Keratinocyte (primary cell): Measurements from ENCODE around the gene TBCD. TPM values are rescaled to one million over a fixed set of nuclear protein-coding genes. Genes with fewer than 3 reads are reported as not detected.

Experiments used
- DNase-seq: peaks from one replicate; pipeline ENCODE4 v3.0.0-alpha.2; 2011; ENCODE audit warnings: low read depth, missing footprints, low spot score
- FAIRE-seq: peaks from 2 replicates; lab custom pipeline; 2011; peaks lifted over from hg19 to GRCh38; lab: Jason Lieb, UNC
- H2AFZ ChIP-seq: 2 replicates; pipeline ENCODE4 v1.6.0; 2012; ENCODE audit warnings: low read length, control low read depth, inconsistent platforms; ENCODE audit not compliant: control insufficient read depth
- H3K27ac ChIP-seq: 2 replicates; pipeline ENCODE4 v1.5.1; 2011; ENCODE audit warnings: low read length; ENCODE audit not compliant: control insufficient read depth, insufficient read depth
- H3K27me3 ChIP-seq: 3 replicates; pipeline ENCODE4 v1.6.0; 2011; ENCODE audit warnings: low read length; ENCODE audit not compliant: control insufficient read depth, insufficient read depth; ENCODE audit errors: extremely low read depth
- H3K36me3 ChIP-seq, 2 experiments: 2 replicates in 1 of 2; 3 replicates in 1 of 2; pipeline ENCODE4 v1.5.1; 2011; ENCODE audit warnings: low read length in 2 of 2, mild to moderate bottlenecking in 1 of 2; ENCODE audit not compliant: control insufficient read depth in 2 of 2, insufficient read depth in 2 of 2; ENCODE audit errors: extremely low read depth in 1 of 2
- H3K4me1 ChIP-seq: 3 replicates; pipeline ENCODE4 v1.5.1; 2011; ENCODE audit warnings: low read length; ENCODE audit not compliant: control insufficient read depth, insufficient read depth; ENCODE audit errors: extremely low read depth
- H3K4me2 ChIP-seq: 3 replicates; pipeline ENCODE4 v1.6.0; 2011; ENCODE audit warnings: low read depth, low read length; ENCODE audit not compliant: control insufficient read depth, insufficient read depth; ENCODE audit errors: extremely low read depth
- H3K4me3 ChIP-seq, 3 experiments: fragments of 200-600 bp in 1 of 3; sonication (generic) in 1 of 3; 2 replicates in 2 of 3; 3 replicates in 1 of 3; pipeline ENCODE4 v1.5.1; 2011 to 2016; ENCODE audit warnings: low read length in 3 of 3, mild to moderate bottlenecking in 3 of 3, control low read depth in 2 of 3, inconsistent platforms in 1 of 3, low read depth in 1 of 3, mixed read lengths in 1 of 3, mixed run types in 1 of 3, moderate library complexity in 1 of 3; ENCODE audit not compliant: control insufficient read depth in 2 of 3, insufficient read depth in 2 of 3; ENCODE audit errors: extremely low read depth in 1 of 3
- H3K79me2 ChIP-seq: 2 replicates; pipeline ENCODE4 v1.6.0; 2012; ENCODE audit warnings: low read length; ENCODE audit not compliant: control insufficient read depth, insufficient read depth
- H3K9ac ChIP-seq: 3 replicates; pipeline ENCODE4 v1.6.0; 2011; ENCODE audit warnings: low read length; ENCODE audit not compliant: control insufficient read depth, insufficient read depth; ENCODE audit errors: extremely low read depth
- H3K9me1 ChIP-seq: 3 replicates; pipeline ENCODE4 v1.6.0; 2011; ENCODE audit warnings: low read length; ENCODE audit not compliant: control insufficient read depth, insufficient read depth; ENCODE audit errors: extremely low read depth
- H3K9me3 ChIP-seq: 2 replicates; pipeline ENCODE4 v1.5.1; 2012; ENCODE audit warnings: low read depth, low read length; ENCODE audit not compliant: control insufficient read depth
- H4K20me1 ChIP-seq: 3 replicates; pipeline ENCODE4 v1.6.0; 2011; ENCODE audit warnings: low read length; ENCODE audit not compliant: control insufficient read depth, insufficient read depth; ENCODE audit errors: extremely low read depth
- EZH2 ChIP-seq: IDR thresholded peaks from one replicate; pipeline ENCODE4 v1.6.1; 2012; ENCODE audit warnings: inconsistent platforms, mild to moderate bottlenecking, low read length, moderate library complexity
- dilution Hi-C: fragments of 300-500 bp; cut with MboI; formaldehyde crosslinking; loops from one replicate; pipeline ENCODE4 v1.7.0; 2020; ENCODE audit warnings: low sequenced_read_pairs; ENCODE audit not compliant: extremely low pct_ligation_motif_present
- polyA plus RNA-seq, 5 experiments: library from polyadenylated mRNA; depleted of rRNA in 3 of 5; stranded (reverse) in 3 of 5; stranded (forward) in 1 of 5; unstranded in 1 of 5; fragments of >200 nt; gene quantifications; 1 replicate in 1 of 5; 2 replicates in 3 of 5; 3 replicates in 1 of 5; pipeline versions ENCODE4 v1.2.1 to v1.2.3, GENCODE V29; 2011 to 2012; ENCODE audit warnings: missing spikeins in 2 of 5, low read depth in 1 of 5, low replicate concordance in 1 of 5
- TF ChIP-seq, protein P1 (sequence below), 3 experiments: IDR thresholded peaks in 1 of 3; conservative IDR thresholded peaks in 1 of 3; optimal IDR thresholded peaks in 1 of 3; 2 replicates in 2 of 3; 3 replicates in 1 of 3; pipeline versions ENCODE3 to v1.5.1; 2011; ENCODE audit warnings: low read length in 3 of 3, mild to moderate bottlenecking in 3 of 3, moderate library complexity in 2 of 3, control low read depth in 1 of 3, inconsistent platforms in 1 of 3; ENCODE audit not compliant: insufficient read depth in 2 of 3; ENCODE audit errors: extremely low read depth in 1 of 3

The TBCD gene
- polyA plus RNA-seq, 1 donor (not counting 4 experiments of a cell fraction or from before 2014, with no cell fraction given) = 36.2 TPM

DNA sequence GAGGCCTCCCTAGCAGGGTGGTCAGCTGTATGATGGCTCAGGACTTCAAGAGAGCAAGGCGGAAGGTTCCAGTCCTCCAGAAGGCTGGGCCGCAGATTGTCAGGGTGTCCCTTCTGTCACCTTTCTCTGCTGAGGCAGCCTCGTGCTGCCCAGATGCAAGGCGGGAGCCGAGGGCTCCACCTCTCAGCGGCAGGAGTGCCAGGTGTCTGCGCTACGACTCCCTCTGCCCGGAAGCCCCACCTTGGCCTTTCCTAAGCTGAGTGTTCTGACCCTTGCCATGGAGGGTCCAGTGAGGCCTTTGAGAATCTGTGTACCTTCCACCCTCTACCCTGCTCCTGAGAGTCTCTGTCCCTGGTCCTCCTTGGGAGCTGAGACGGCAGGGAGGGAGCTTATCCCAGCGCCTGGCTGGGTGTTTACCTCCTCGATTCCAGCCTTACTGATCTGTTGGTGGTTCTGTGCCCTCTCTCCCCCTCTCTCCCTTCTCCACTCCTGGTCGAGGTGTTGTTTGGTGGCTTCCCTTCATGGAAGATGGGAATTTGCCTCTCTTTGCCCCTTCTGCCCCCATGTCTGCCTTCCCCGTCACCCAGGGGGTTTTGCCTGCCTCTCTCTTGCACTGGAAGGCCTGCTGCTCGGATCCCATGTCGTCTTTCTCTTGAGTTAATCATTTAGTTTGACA is 90.2 kb downstream of the TBCD start:
- no peak overlapping the region for H3K9ac ChIP-seq
- peaks cover 15% of the 10 kb centered on the region for H3K4me1 ChIP-seq
- H3K9me3 ChIP-seq = no peaks in the 10 kb centered on the region
- no peaks in the 10 kb centered on the region for H4K20me1 ChIP-seq
- DNase-seq = no peak
- no peak for FAIRE-seq
- TF ChIP-seq EZH2 = no peak
- TF ChIP-seq, protein P1, sequence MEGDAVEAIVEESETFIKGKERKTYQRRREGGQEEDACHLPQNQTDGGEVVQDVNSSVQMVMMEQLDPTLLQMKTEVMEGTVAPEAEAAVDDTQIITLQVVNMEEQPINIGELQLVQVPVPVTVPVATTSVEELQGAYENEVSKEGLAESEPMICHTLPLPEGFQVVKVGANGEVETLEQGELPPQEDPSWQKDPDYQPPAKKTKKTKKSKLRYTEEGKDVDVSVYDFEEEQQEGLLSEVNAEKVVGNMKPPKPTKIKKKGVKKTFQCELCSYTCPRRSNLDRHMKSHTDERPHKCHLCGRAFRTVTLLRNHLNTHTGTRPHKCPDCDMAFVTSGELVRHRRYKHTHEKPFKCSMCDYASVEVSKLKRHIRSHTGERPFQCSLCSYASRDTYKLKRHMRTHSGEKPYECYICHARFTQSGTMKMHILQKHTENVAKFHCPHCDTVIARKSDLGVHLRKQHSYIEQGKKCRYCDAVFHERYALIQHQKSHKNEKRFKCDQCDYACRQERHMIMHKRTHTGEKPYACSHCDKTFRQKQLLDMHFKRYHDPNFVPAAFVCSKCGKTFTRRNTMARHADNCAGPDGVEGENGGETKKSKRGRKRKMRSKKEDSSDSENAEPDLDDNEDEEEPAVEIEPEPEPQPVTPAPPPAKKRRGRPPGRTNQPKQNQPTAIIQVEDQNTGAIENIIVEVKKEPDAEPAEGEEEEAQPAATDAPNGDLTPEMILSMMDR (optimal IDR thresholded peaks at IDR 0.05 in 1 of 3, IDR thresholded peaks at IDR 0.05 in 1 of 3, conservative IDR thresholded peaks at IDR 0.05 in 1 of 3; ENCODE audit: extremely low read depth in 1 of 3, insufficient read depth in 2 of 3, low read length in 3 of 3) = no peak
- no peak overlapping the region for H3K4me2 ChIP-seq
- H3K27me3 ChIP-seq = no peaks in the 10 kb centered on the region
- no peak overlapping the region for H3K27ac ChIP-seq
- H2AFZ ChIP-seq = no peak overlapping the region
- peaks cover 4 to 6% of the 10 kb centered on the region in 2 experiments for H3K36me3 ChIP-seq
- peaks cover 3% of the 10 kb centered on the region for H3K9me1 ChIP-seq
- H3K4me3 ChIP-seq = no peak overlapping the region
- H3K79me2 ChIP-seq = peaks cover 4% of the 10 kb centered on the region
- dilution Hi-C loops = no loop called here

DNA sequence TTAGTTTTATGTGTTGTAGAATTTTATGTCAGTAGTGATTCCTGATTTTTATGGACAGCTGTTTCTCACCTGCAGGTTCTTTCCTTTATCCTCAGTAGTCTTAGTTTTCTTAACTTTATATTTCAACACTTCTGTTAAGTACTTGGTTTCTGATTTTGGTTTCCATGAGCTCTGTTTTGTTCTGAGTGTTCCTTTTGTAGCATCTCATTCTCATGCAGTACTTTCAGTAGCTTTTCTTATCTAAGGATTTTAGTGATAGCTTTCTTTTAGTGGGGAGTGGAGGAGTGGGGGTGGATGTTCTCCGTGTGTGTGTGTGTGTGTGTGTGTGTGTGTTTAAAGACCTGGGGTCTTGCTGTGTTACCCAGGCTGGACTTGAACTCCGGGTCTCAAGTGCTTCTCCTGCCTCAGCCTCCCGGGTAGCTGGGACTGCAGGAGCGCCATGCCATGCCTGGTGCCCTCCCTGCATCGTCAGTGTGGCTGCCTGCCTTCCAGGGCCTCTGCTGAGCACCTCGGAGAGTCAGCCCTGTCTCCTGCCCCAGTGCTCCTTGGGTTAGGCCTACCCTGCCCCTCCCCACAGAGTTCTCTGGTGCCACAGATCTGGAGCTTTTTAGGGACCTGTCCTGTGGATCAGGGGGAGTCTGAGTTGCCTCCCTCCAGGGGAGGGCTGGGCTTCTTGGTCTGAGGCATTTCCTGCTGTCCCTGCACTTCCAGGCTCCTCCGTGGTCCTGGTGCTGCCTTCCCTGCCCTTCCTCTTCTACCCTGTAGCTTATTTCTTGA is 92.2 kb downstream of the TBCD start:
- no peak overlapping the region for H3K4me2 ChIP-seq
- no peaks in the 10 kb centered on the region for H4K20me1 ChIP-seq
- no peaks in the 10 kb centered on the region for H3K27me3 ChIP-seq
- TF ChIP-seq, protein P1 (optimal IDR thresholded peaks at IDR 0.05 in 1 of 3, IDR thresholded peaks at IDR 0.05 in 1 of 3, conservative IDR thresholded peaks at IDR 0.05 in 1 of 3; ENCODE audit: extremely low read depth in 1 of 3, insufficient read depth in 2 of 3, low read length in 3 of 3) = no peak
- no peak for TF ChIP-seq EZH2
- H3K9me1 ChIP-seq = peaks cover 3% of the 10 kb centered on the region
- H3K27ac ChIP-seq = no peak overlapping the region
- H3K36me3 ChIP-seq = peaks cover 3% of the 10 kb centered on the region in 2 experiments
- no peak overlapping the region for H2AFZ ChIP-seq
- H3K79me2 ChIP-seq = no peaks in the 10 kb centered on the region
- H3K9me3 ChIP-seq = no peaks in the 10 kb centered on the region
- FAIRE-seq (no peak), DNase-seq (no peak)
- H3K4me3 ChIP-seq = no peak overlapping the region
- H3K4me1 ChIP-seq = peaks cover 15% of the 10 kb centered on the region
- dilution Hi-C loops = no loop called here
- H3K9ac ChIP-seq = no peak overlapping the region
